NB4 (cell line): ENCODE measurements around the gene SEMA5A.

ENCODE experiments used
- DNase-seq: peaks from one replicate; pipeline ENCODE4 v3.0.0; 2010; ENCODE audit warnings: low read depth
- H3K4me3 ChIP-seq: one replicate; pipeline ENCODE4 v1.5.1; 2011; ENCODE audit warnings: mild to moderate bottlenecking, low read depth, low read length, moderate library complexity
- CTCF ChIP-seq: IDR thresholded peaks from one replicate; pipeline ENCODE4 v1.5.1; 2012; ENCODE audit warnings: low read depth, low read length
- MAX ChIP-seq: IDR thresholded peaks from 2 replicates; pipeline ENCODE4 v1.6.1; 2011; ENCODE audit warnings: low read depth, low read length
- MYC ChIP-seq: IDR thresholded peaks from 2 replicates; pipeline ENCODE4 v1.6.1; 2011; ENCODE audit warnings: low read depth, low read length
- POLR2A ChIP-seq: IDR thresholded peaks from 2 replicates; pipeline ENCODE4 v1.6.1; 2011; ENCODE audit warnings: mild to moderate bottlenecking; ENCODE audit not compliant: insufficient read length; ENCODE audit errors: extremely low read depth

Gene SEMA5A

GRCh38 chr5:9421884-9422283, 124.0 kb downstream of the SEMA5A start:
- TF ChIP-seq POLR2A (no peak), MAX (no peak), CTCF (no peak), MYC (no peak)
- no peak for DNase-seq

GRCh38 chr5:9419794-9420193, 126.1 kb downstream of the SEMA5A start:
- DNase-seq = no peak
- no peak for TF ChIP-seq POLR2A
- TF ChIP-seq MYC = no peak
- no peak for TF ChIP-seq MAX
- no peak for TF ChIP-seq CTCF
- no peak overlapping the region for H3K4me3 ChIP-seq

More at GRCh38 chr5:9421884-9422283, 124.0 kb downstream of the SEMA5A start:
- no peak overlapping the region for H3K4me3 ChIP-seq

GRCh38 chr5:9415566-9415965, 130.3 kb downstream of the SEMA5A start:
- TF ChIP-seq MYC = no peak
- TF ChIP-seq CTCF = no peak
- no peak for TF ChIP-seq POLR2A
- no peak for TF ChIP-seq MAX

GRCh38 chr5:9415091-9415490, 130.8 kb downstream of the SEMA5A start:
- DNase-seq = no peak
- no peak overlapping the region for H3K4me3 ChIP-seq
- TF ChIP-seq CTCF = no peak
- TF ChIP-seq POLR2A = no peak
- no peak for TF ChIP-seq MAX
- no peak for TF ChIP-seq MYC

More at GRCh38 chr5:9415566-9415965, 130.3 kb downstream of the SEMA5A start:
- no peak overlapping the region for H3K4me3 ChIP-seq
- DNase-seq = no peak

- DNase-seq = no peak
- TF ChIP-seq POLR2A = no peak
- no peak for TF ChIP-seq MYC
- TF ChIP-seq CTCF = no peak
- no peak for TF ChIP-seq MAX
- no peak overlapping the region for H3K4me3 ChIP-seq
These were observed 134.7 kb downstream of the SEMA5A start for GRCh38 chr5:9411142-9411541.
